SK-N-SH (cell line): ENCODE results near the gene ARHGDIA. TPM values are rescaled to one million over a fixed set of nuclear protein-coding genes. Genes with fewer than 3 reads are reported as not detected.

Experiments
- CTCF ChIA-PET: fragments of 300-600, 350-600 bp; formaldehyde crosslinking; extraction: SDS; loops from one replicate; lab custom pipeline; 2021; lab: Yijun Ruan, JAX
- POLR2A ChIA-PET: fragments of 350-600 bp; sonication (Branson Sonifier 250); formaldehyde crosslinking; extraction: SDS; loops from one replicate; lab custom pipeline; 2020; ENCODE audit warnings: antibody characterized with exemption, inconsistent platforms; lab: Yijun Ruan, JAX
- DNase-seq: peaks from one replicate; pipeline ENCODE4 v3.0.0; 2012
- H2AFZ ChIP-seq: fragments of 200-600 bp; sonication (generic); 2 replicates; pipeline ENCODE4 v1.8.1; 2016; ENCODE audit warnings: antibody characterized with exemption, mild to moderate bottlenecking, low read depth
- H3F3A ChIP-seq: fragments of 200-600 bp; sonication (generic); replicated peaks from 2 replicates; pipeline ENCODE3; 2016; ENCODE audit warnings: antibody characterized with exemption, mild to moderate bottlenecking; ENCODE audit not compliant: insufficient read depth
- H3K27ac ChIP-seq, 2 experiments: fragments of 200-500 bp in 1 of 2; fragments of 200-600 bp in 1 of 2; sonication (Bioruptor generic) in 1 of 2; sonication (generic), shearing (Covaris generic) in 1 of 2; 2 replicates each; pipeline versions ENCODE4 v1.5.1 to v1.6.1; 2014 to 2016; ENCODE audit warnings: low read depth in 2 of 2, inconsistent platforms in 1 of 2, low read length in 1 of 2, mild to moderate bottlenecking in 1 of 2, mixed read lengths in 1 of 2
- H3K27me3 ChIP-seq: fragments of 200-600 bp; sonication (generic), shearing (Covaris generic); 2 replicates; pipeline ENCODE4 v1.6.1; 2016; ENCODE audit warnings: mixed run types; ENCODE audit not compliant: insufficient read depth
- H3K36me3 ChIP-seq, 2 experiments: fragments of 200-500 bp in 1 of 2; fragments of 200-600 bp in 1 of 2; sonication (Bioruptor generic) in 1 of 2; sonication (generic) in 1 of 2; replicated peaks in 1 of 2; 2 replicates each; pipeline versions ENCODE3 to v1.5.1; 2014 to 2016; ENCODE audit warnings: low read length in 1 of 2, mild to moderate bottlenecking in 1 of 2; ENCODE audit not compliant: insufficient read depth in 2 of 2, control insufficient read depth in 1 of 2
- H3K4me1 ChIP-seq, 2 experiments: fragments of 200-500 bp in 1 of 2; fragments of 200-600 bp in 1 of 2; sonication (Bioruptor generic) in 1 of 2; sonication (generic), shearing (Covaris generic) in 1 of 2; 2 replicates each; pipeline versions ENCODE4 v1.5.1 to v1.6.1; 2014 to 2016; ENCODE audit warnings: low read depth in 1 of 2, low read length in 1 of 2, mixed run types in 1 of 2; ENCODE audit not compliant: insufficient read depth in 2 of 2, control insufficient read depth in 1 of 2
- H3K4me2 ChIP-seq: fragments of 200-600 bp; sonication (generic), shearing (Covaris generic); 2 replicates; pipeline ENCODE4 v1.6.1; 2017; ENCODE audit warnings: mixed run types
- H3K4me3 ChIP-seq, 2 experiments: fragments of 200-500 bp in 1 of 2; fragments of 200-600 bp in 1 of 2; sonication (Bioruptor generic) in 1 of 2; sonication (generic), shearing (Covaris generic) in 1 of 2; 2 replicates each; pipeline versions ENCODE4 v1.5.1 to v1.8.1; 2014 to 2016; ENCODE audit warnings: low read depth in 2 of 2, inconsistent platforms in 1 of 2, low read length in 1 of 2, mild to moderate bottlenecking in 1 of 2, mixed read lengths in 1 of 2, moderate library complexity in 1 of 2
- H3K79me2 ChIP-seq: fragments of 200-600 bp; sonication (generic); 2 replicates; pipeline ENCODE4 v1.8.1; 2017; ENCODE audit warnings: mild to moderate bottlenecking; ENCODE audit not compliant: insufficient read depth
- H3K9ac ChIP-seq: fragments of 200-600 bp; sonication (generic); 2 replicates; pipeline ENCODE4 v1.6.1; 2017; ENCODE audit warnings: mixed run types
- H3K9me2 ChIP-seq: fragments of 200-600 bp; sonication (generic); 2 replicates; pipeline ENCODE4 v1.6.1; 2017; ENCODE audit warnings: mixed run types
- H3K9me3 ChIP-seq: fragments of 200-600 bp; sonication (generic); 2 replicates; pipeline ENCODE4 v1.6.1; 2017; ENCODE audit warnings: mixed run types, mild to moderate bottlenecking, moderate library complexity
- H4K20me1 ChIP-seq: fragments of 200-600 bp; sonication (generic); 2 replicates; pipeline ENCODE4 v1.6.1; 2017; ENCODE audit warnings: mild to moderate bottlenecking, mixed run types; ENCODE audit not compliant: insufficient read depth
- CHD2 ChIP-seq: fragments of 150-350 bp; IDR thresholded peaks from 2 replicates; pipeline ENCODE4 v1.6.1; 2018; ENCODE audit warnings: low read length; ENCODE audit not compliant: partially characterized antibody
- EZH2phosphoT487 ChIP-seq: fragments of 200-600 bp; sonication (generic); IDR thresholded peaks from 2 replicates; pipeline ENCODE4 v1.6.1; 2017; ENCODE audit warnings: low read depth, mixed run types, mild to moderate bottlenecking, antibody characterized with exemption, moderate library complexity, borderline replicate concordance
- FOSL2 ChIP-seq: IDR thresholded peaks from 2 replicates; pipeline ENCODE4 v1.4.0; 2012; ENCODE audit warnings: low read depth, mild to moderate bottlenecking, moderate library complexity, borderline replicate concordance
- FOXJ3 ChIP-seq: sonication (generic); formaldehyde crosslinking; IDR thresholded peaks from 2 replicates; pipeline ENCODE4 v1.5.1; 2020; ENCODE audit warnings: mild to moderate bottlenecking, missing genetic modification reagents
- FOXM1 ChIP-seq: IDR thresholded peaks from 2 replicates; pipeline ENCODE4 v1.4.0; 2012; ENCODE audit warnings: low read depth, mild to moderate bottlenecking
- GABPA ChIP-seq: IDR thresholded peaks from 2 replicates; pipeline ENCODE4 v1.4.0; 2012; ENCODE audit warnings: low read depth, mild to moderate bottlenecking
- GATA2 ChIP-seq: sonication (generic); formaldehyde crosslinking; IDR thresholded peaks from 2 replicates; pipeline ENCODE4 v1.5.0; 2020; ENCODE audit warnings: mild to moderate bottlenecking, missing genetic modification reagents
- IRF3 ChIP-seq: fragments of 150-350 bp; IDR thresholded peaks from 2 replicates; pipeline ENCODE4 v1.6.1; 2016; ENCODE audit warnings: mild to moderate bottlenecking, low read depth, low read length
- JUND ChIP-seq: IDR thresholded peaks from 2 replicates; pipeline ENCODE4 v1.4.0; 2012
- MEF2A ChIP-seq: IDR thresholded peaks from 2 replicates; pipeline ENCODE4 v1.4.0; 2012; ENCODE audit warnings: low read depth, borderline replicate concordance
- NRF1 ChIP-seq: IDR thresholded peaks from 2 replicates; pipeline ENCODE4 v1.6.1; 2012; ENCODE audit warnings: low read depth, mild to moderate bottlenecking, low read length
- POLR2AphosphoS5 ChIP-seq: IDR thresholded peaks from 2 replicates; pipeline ENCODE4 v1.6.1; 2012; ENCODE audit warnings: low read depth, low read length
- REST ChIP-seq: IDR thresholded peaks from 2 replicates; pipeline ENCODE4 v1.6.1; 2012; ENCODE audit warnings: mild to moderate bottlenecking, low read depth, low read length, moderate library complexity
- RFX5 ChIP-seq: IDR thresholded peaks from 2 replicates; pipeline ENCODE4 v1.6.1; 2012; ENCODE audit warnings: mild to moderate bottlenecking, improper control_type of control experiment, low read length
- RXRA ChIP-seq: IDR thresholded peaks from 2 replicates; pipeline ENCODE4 v1.4.0; 2012; ENCODE audit warnings: low read depth, mild to moderate bottlenecking, borderline replicate concordance
- TCF12 ChIP-seq: IDR thresholded peaks from 2 replicates; pipeline ENCODE4 v1.4.0; 2012
- YY1 ChIP-seq: IDR thresholded peaks from 2 replicates; pipeline ENCODE4 v1.4.0; 2012; ENCODE audit warnings: low read depth, mild to moderate bottlenecking
- WGBS: methylation state at CpG from one replicate; pipeline ENCODE4 v1.1.6; 2017; ENCODE audit warnings: low lambda C conversion rate; 5-methylcytosine and 5-hydroxymethylcytosine counted together
- polyA plus RNA-seq, 3 experiments: library from polyadenylated mRNA; depleted of rRNA; stranded (reverse); fragments of >200 nt; gene quantifications; 2 replicates each; pipeline ENCODE4 v1.2.3, GENCODE V29; 2012
- TF ChIP-seq, protein P1 (sequence below): fragments of 150-350 bp; IDR thresholded peaks from 2 replicates; pipeline ENCODE4 v1.6.1; 2017; ENCODE audit warnings: antibody characterized with exemption, low read length, low read depth, borderline replicate concordance

ARHGDIA gene
- polyA plus RNA-seq, 1 of the 3 experiments (the other 2 are of a cell fraction) = 385 TPM

DNA sequence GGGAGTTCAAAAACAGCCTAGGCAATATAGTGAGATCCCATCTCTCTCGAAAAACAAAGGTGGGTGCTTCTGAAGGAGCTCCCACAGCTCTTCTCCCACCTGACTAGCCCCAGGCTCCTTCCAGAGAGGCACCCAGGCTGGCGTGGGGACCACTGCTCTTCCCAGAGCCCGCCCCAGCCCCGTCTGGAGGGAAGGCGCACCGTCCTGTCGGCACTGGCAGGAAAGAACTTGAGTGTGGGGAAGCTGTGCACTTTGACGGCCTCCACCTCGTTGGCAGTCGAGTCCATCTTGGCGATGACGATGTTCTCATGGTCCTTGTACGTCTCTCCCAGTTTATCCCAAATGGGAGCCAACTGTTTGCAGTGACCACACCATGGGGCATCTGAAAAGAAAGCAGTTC, 25.8 kb downstream of the ARHGDIA start:
- ChIA-PET CTCF (interaction anchor here (3.5 kb wide), 1 partner anchor 24 kb away, joined by 10 read pairs; no protein-coding TSS in a partner anchor), POLR2A (no interaction called here)
- DNase-seq = no peak
- H3F3A ChIP-seq = peaks cover 50% of the 10 kb centered on the region
- H3K79me2 ChIP-seq = peaks cover 5% of the 10 kb centered on the region
- H3K4me2 ChIP-seq = no peak overlapping the region
- no peaks in the 10 kb centered on the region for H3K9me3 ChIP-seq
- H3K4me3 ChIP-seq = no peak overlapping the region
- H2AFZ ChIP-seq = no peak overlapping the region
- no peaks in the 10 kb centered on the region for H3K27me3 ChIP-seq
- no peaks in the 10 kb centered on the region; the same call in 1 of the 2 replicates for H4K20me1 ChIP-seq
- no peak overlapping the region for H3K27ac ChIP-seq
- H3K4me1 ChIP-seq = no peaks in the 10 kb centered on the region
- no peaks in the 10 kb centered on the region for H3K9me2 ChIP-seq
- peaks cover 53 to 55% of the 10 kb centered on the region in 2 experiments for H3K36me3 ChIP-seq
- no peak overlapping the region for H3K9ac ChIP-seq
- WGBS = 96% methylated on average over 13 of the region's 13 CpGs
- no peak for TF ChIP-seq YY1
- TF ChIP-seq RFX5 = no peak
- TF ChIP-seq FOSL2 = no peak
- no peak for TF ChIP-seq GABPA
- no peak for TF ChIP-seq NRF1
- no peak for TF ChIP-seq GATA2 (CRISPR knock-in tag)
- no peak for TF ChIP-seq FOXJ3 (CRISPR knock-in tag)
- TF ChIP-seq REST = no peak
- no peak for TF ChIP-seq FOXM1
- TF ChIP-seq JUND = no peak
- TF ChIP-seq TCF12 = no peak
- no peak for TF ChIP-seq MEF2A
- no peak for TF ChIP-seq EZH2phosphoT487
- TF ChIP-seq POLR2AphosphoS5 = no peak
- TF ChIP-seq, protein P1, sequence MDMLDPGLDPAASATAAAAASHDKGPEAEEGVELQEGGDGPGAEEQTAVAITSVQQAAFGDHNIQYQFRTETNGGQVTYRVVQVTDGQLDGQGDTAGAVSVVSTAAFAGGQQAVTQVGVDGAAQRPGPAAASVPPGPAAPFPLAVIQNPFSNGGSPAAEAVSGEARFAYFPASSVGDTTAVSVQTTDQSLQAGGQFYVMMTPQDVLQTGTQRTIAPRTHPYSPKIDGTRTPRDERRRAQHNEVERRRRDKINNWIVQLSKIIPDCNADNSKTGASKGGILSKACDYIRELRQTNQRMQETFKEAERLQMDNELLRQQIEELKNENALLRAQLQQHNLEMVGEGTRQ = no peak
- no peak for TF ChIP-seq IRF3
- TF ChIP-seq CHD2 = no peak
- no peak for TF ChIP-seq RXRA
- TF ChIP-seq, all 33 proteins: peak for 0
